HL-60 (cell line): Measurements from ENCODE around the gene LIME1.

Experiments
- CTCF ChIP-seq: IDR thresholded peaks from one replicate; pipeline ENCODE4 v1.5.1; 2011; ENCODE audit warnings: low read length, control low read depth, inconsistent platforms; ENCODE audit not compliant: insufficient read depth
- GABPA ChIP-seq: IDR thresholded peaks from 2 replicates; pipeline ENCODE4 v1.6.1; 2012; ENCODE audit warnings: low read depth
- POLR2AphosphoS5 ChIP-seq: IDR thresholded peaks from 2 replicates; pipeline ENCODE4 v1.6.1; 2012; ENCODE audit warnings: low read depth
- REST ChIP-seq: IDR thresholded peaks from 2 replicates; pipeline ENCODE4 v1.6.1; 2012; ENCODE audit warnings: low read depth; ENCODE audit not compliant: insufficient replicate concordance
- SPI1 ChIP-seq: IDR thresholded peaks from 2 replicates; pipeline ENCODE4 v1.6.1; 2012; ENCODE audit warnings: low read depth, mild to moderate bottlenecking, borderline replicate concordance

GRCh38 chr20:63704749-63705117 lies 31.7 kb upstream of the LIME1 start:
- TF ChIP-seq CTCF (no peak), GABPA (no peak), REST (no peak), SPI1 (no peak), POLR2AphosphoS5 (no peak)
